GM19035 (cell line): ENCODE data around the gene RAB36.

Experiments
- ATAC-seq: cut with Tn5 transposase; IDR thresholded peaks from one replicate; pipeline ENCODE4 v1.9.1; 2021; ENCODE audit not compliant: unreplicated experiment

Gene RAB36

GRCh38 chr22:23137468-23137867, 7.8 kb upstream of the RAB36 start:
- no peak for ATAC-seq

GRCh38 chr22:23137905-23138561, 7.2 kb upstream of the RAB36 start:
- no peak for ATAC-seq

GRCh38 chr22:23138584-23139435, 6.5 kb upstream of the RAB36 start:
- no peak for ATAC-seq

- ATAC-seq, result no peak
Observed at GRCh38 chr22:23140385-23140784, 4.9 kb upstream of the RAB36 start.

GRCh38 chr22:23142546-23143105, 2.7 kb upstream of the RAB36 start:
- ATAC-seq, result no peak

- ATAC-seq, result no peak
Observed at GRCh38 chr22:23143119-23143518, 2.2 kb upstream of the RAB36 start.

- ATAC-seq, result no peak
Observed at GRCh38 chr22:23144432-23144831, 845 bp upstream of the RAB36 start.

- ATAC-seq, result no peak
Observed at GRCh38 chr22:23145878-23146470, 697 bp downstream of the RAB36 start.

- no peak for ATAC-seq
Observed at GRCh38 chr22:23146478-23147205, 1.4 kb downstream of the RAB36 start.

- ATAC-seq, result no peak
Observed at GRCh38 chr22:23147617-23148387, 2.5 kb downstream of the RAB36 start.

- ATAC-seq, result no peak
Observed at GRCh38 chr22:23149743-23150238, 4.5 kb downstream of the RAB36 start.

- ATAC-seq, result no peak
Observed at GRCh38 chr22:23150762-23151161, 5.5 kb downstream of the RAB36 start.

GRCh38 chr22:23151827-23152226, 6.5 kb downstream of the RAB36 start:
- no peak for ATAC-seq

GRCh38 chr22:23152238-23153114, 7.2 kb downstream of the RAB36 start:
- no peak for ATAC-seq

- ATAC-seq, result no peak
Observed at GRCh38 chr22:23153994-23154393, 8.7 kb downstream of the RAB36 start.

GRCh38 chr22:23154461-23154860, 9.2 kb downstream of the RAB36 start:
- no peak for ATAC-seq

- no peak for ATAC-seq
Observed at GRCh38 chr22:23155143-23155542, 9.9 kb downstream of the RAB36 start.

- no peak for ATAC-seq
Observed at GRCh38 chr22:23155831-23156230, 10.6 kb downstream of the RAB36 start.

GRCh38 chr22:23156286-23156685, 11.0 kb downstream of the RAB36 start:
- no peak for ATAC-seq
